Spleen (tissue), 11 donors: Measurements from ENCODE around the gene SPEF2. TPM values are rescaled to one million over a fixed set of nuclear protein-coding genes. Genes with fewer than 3 reads are reported as not detected.

ENCODE experiments used
- DNase-seq: peaks from one replicate; pipeline ENCODE4 v3.0.0-alpha.2; 2020
- H3K27ac ChIP-seq, 8 donors: fragments of 200-600 bp; sonication (generic) in 7 of 8; 1 replicate in 4 of 8; 2 replicates in 4 of 8; pipeline versions ENCODE4 v1.5.0 to v1.8.0; 2016 to 2021; ENCODE audit warnings: inconsistent platforms in 4 of 8, mild to moderate bottlenecking in 4 of 8, moderate library complexity in 1 of 8
- H3K27me3 ChIP-seq, 7 donors: fragments of 200-600 bp; sonication (generic) in 6 of 7; replicated peaks in 1 of 7; 1 replicate in 4 of 7; 2 replicates in 3 of 7; pipeline versions ENCODE4 v1.5.0 to v1.8.0; 2016 to 2021; ENCODE audit warnings: inconsistent platforms in 3 of 7, mild to moderate bottlenecking in 1 of 7
- H3K36me3 ChIP-seq, 6 donors: fragments of 200-600 bp; sonication (generic) in 5 of 6; 1 replicate in 4 of 6; 2 replicates in 2 of 6; pipeline versions ENCODE4 v1.5.0 to v1.8.0; 2016 to 2021; ENCODE audit warnings: inconsistent platforms in 2 of 6
- H3K4me1 ChIP-seq, 6 donors: fragments of 200-600 bp; sonication (generic) in 5 of 6; 1 replicate in 3 of 6; 2 replicates in 3 of 6; pipeline versions ENCODE4 v1.5.0 to v1.8.0; 2016 to 2021; ENCODE audit warnings: inconsistent platforms in 3 of 6
- H3K4me3 ChIP-seq, 8 donors: fragments of 200-600 bp; sonication (generic) in 7 of 8; 1 replicate in 4 of 8; 2 replicates in 4 of 8; pipeline versions ENCODE4 v1.5.0 to v1.8.0; 2016 to 2021; ENCODE audit warnings: inconsistent platforms in 4 of 8, mild to moderate bottlenecking in 4 of 8, moderate library complexity in 2 of 8
- H3K9me3 ChIP-seq, 8 donors: fragments of 200-600 bp; sonication (generic) in 7 of 8; 1 replicate in 4 of 8; 2 replicates in 4 of 8; pipeline versions ENCODE4 v1.5.0 to v1.8.0; 2016 to 2021; ENCODE audit warnings: inconsistent platforms in 4 of 8
- POLR2A ChIP-seq, 3 donors: fragments of 450-650 bp; IDR thresholded peaks; one replicate each; pipeline ENCODE4 v1.5.1; 2017; ENCODE audit warnings: antibody characterized with exemption in 3 of 3, mild to moderate bottlenecking in 1 of 3
- POLR2AphosphoS5 ChIP-seq, 3 donors: sonication (generic); formaldehyde crosslinking; IDR thresholded peaks; one replicate each; pipeline ENCODE4 v1.5.1; 2017; ENCODE audit warnings: antibody characterized with exemption in 3 of 3
- WGBS, 5 donors: extraction: QIAGEN DNeasy Blood & Tissue Kit in 3 of 5; methylation state at CpG; one replicate each; pipeline versions ENCODE4 v1.1.5 to v1.1.7; 2013 to 2018; 5-methylcytosine and 5-hydroxymethylcytosine counted together
- intact Hi-C: fragments of 100-400 bp; cut with DNase I; formaldehyde crosslinking; loops from one replicate; pipeline ENCODE4 v1.15.0; 2023; ENCODE audit warnings: low total_unique reads
- polyA plus RNA-seq, 3 donors: library from polyadenylated mRNA; stranded (reverse); fragments of 200-250 nt; gene quantifications; one replicate each; pipeline ENCODE4 v1.2.1, GENCODE V29; 2013
- total RNA-seq, 7 donors: library from RNA; depleted of rRNA in 3 of 7; stranded (reverse); fragments of >200 nt in 3 of 7; fragmentation: NEBNext Ultra II Directional in 4 of 7; extraction: Animal tissue kit (Norgen Biotek cat#: 25700) in 4 of 7; gene quantifications; one replicate each; pipeline versions ENCODE4 v1.1.0 to v1.2.1, GENCODE V29; 2016 to 2021
- TF ChIP-seq, protein P1 (sequence below), 11 experiments: fragments of 200-600 bp in 7 of 11; fragments of 450-650 bp in 4 of 11; sonication (generic) in 4 of 11; IDR thresholded peaks in 8 of 11; conservative IDR thresholded peaks in 3 of 11; 1 replicate in 7 of 11; 2 replicates in 4 of 11; pipeline versions ENCODE4 v1.4.0 to v1.8.0; 2016 to 2021; ENCODE audit warnings: antibody characterized with exemption in 11 of 11, inconsistent platforms in 4 of 11, mild to moderate bottlenecking in 1 of 11
- donor health status: healthy with polysubstance abuse.
- donor health status: DM: no; HTN: no; CAD: no; lungs with moderate emphysema.
- donor health status: DM: no; HTN: no; CAD: no.
- donor health status: Bipolar disorder and iron deficiency.
- donor health status: healthy.
- donor health status: DM: no; HTN: no; CAD: no.
- donor health status: DM: yes; HTN: yes; CAD: no.

The SPEF2 gene
- total and polyA plus RNA-seq, 10 donors: 1.7 to 22.6 (median 8.5) TPM

DNA sequence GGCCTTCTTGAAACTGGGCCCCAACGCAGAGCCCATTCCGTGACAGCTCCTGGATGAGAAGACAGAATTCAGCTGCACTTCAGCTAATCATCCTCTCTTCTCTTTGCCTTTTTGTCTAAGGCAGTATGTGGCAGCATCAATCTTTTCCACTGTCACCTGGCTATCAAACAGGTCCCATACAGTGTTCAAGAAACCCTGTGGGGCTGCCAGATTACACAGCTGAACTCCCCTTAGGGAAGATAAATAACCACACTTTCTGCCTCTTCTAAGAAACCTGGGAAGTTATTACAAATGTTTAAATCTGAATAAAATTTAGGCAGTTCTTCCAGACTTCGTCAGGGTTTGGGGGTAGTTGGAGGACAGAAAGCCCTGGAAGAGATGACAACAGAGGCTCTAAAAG, 61.0 kb downstream of the SPEF2 start:
- H3K36me3 ChIP-seq: no peaks in the 10 kb centered on the region
- no peaks in the 10 kb centered on the region for H3K9me3 ChIP-seq
- intact Hi-C loops: no loop called here
- TF ChIP-seq POLR2AphosphoS5 (IDR thresholded peaks at IDR 0.05): no peak
- no peak for DNase-seq
- H3K27ac ChIP-seq: no peak overlapping the region
- no peaks in the 10 kb centered on the region for H3K27me3 ChIP-seq
- H3K4me3 ChIP-seq: no peak overlapping the region
- peaks cover 0 to 2% (median 0%) of the 10 kb centered on the region in 6 donors for H3K4me1 ChIP-seq
- 73 to 84% (median 81%) methylated on average over 3 of the region's 3 CpGs for WGBS, 5 donors

DNA sequence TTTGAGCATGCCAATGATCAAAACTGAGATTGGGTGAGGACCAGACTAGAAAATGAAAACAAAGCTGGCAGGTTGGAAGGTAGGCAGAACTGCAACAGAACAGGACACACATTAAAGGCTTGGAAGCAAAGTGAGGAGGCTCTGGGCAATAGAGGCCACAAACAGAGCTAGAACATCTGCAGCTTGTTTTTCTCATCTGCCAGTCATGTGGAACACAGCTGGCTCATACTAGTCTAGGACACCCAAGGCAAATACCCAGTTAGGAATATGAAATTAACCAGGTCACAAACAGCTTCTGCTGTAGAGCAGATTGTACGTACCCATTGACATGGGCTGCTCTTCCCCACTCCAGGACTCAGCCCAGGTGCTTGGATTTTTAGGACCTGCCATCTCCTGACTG, 61.7 kb downstream of the SPEF2 start:
- Histone ChIP-seq H3K27ac (no peak overlapping the region), H3K9me3 (no peaks in the 10 kb centered on the region), H3K36me3 (no peaks in the 10 kb centered on the region), H3K27me3 (no peaks in the 10 kb centered on the region), H3K4me3 (no peak overlapping the region), H3K4me1 (no peaks in the 10 kb centered on the region)
- intact Hi-C loops: no loop called here
- DNase-seq: no peak
- TF ChIP-seq, protein P1, sequence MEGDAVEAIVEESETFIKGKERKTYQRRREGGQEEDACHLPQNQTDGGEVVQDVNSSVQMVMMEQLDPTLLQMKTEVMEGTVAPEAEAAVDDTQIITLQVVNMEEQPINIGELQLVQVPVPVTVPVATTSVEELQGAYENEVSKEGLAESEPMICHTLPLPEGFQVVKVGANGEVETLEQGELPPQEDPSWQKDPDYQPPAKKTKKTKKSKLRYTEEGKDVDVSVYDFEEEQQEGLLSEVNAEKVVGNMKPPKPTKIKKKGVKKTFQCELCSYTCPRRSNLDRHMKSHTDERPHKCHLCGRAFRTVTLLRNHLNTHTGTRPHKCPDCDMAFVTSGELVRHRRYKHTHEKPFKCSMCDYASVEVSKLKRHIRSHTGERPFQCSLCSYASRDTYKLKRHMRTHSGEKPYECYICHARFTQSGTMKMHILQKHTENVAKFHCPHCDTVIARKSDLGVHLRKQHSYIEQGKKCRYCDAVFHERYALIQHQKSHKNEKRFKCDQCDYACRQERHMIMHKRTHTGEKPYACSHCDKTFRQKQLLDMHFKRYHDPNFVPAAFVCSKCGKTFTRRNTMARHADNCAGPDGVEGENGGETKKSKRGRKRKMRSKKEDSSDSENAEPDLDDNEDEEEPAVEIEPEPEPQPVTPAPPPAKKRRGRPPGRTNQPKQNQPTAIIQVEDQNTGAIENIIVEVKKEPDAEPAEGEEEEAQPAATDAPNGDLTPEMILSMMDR (IDR thresholded peaks at IDR 0.05 in 8 of 11, conservative IDR thresholded peaks at IDR 0.05 in 3 of 11): no peak
- no peak for TF ChIP-seq POLR2A (IDR thresholded peaks at IDR 0.05)
- TF ChIP-seq POLR2AphosphoS5 (IDR thresholded peaks at IDR 0.05): no peak
- WGBS, 5 donors: 62 to 81% (median 78%) methylated on average over 1 of the region's 1 CpG

DNA sequence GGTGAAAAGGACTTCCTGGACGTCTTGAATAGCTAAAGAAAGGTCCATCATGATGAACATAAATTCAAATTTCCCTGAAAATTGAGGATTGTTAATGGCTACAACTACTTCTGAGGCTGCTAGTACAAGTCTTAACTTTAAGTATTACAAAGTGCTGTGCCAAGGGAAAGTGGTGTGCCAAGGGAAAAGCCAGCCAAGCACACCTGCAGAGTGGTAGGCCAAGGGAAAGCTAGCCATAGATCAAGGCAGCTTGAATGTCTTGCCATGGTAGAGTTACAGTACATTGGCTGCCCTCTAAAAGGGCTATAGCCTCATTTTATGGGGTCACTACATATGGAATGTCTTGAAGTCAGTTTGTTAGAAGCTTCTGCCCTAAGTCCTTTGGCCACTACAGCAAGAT, 64.2 kb downstream of the SPEF2 start:
- Histone ChIP-seq H3K4me1 (no peaks in the 10 kb centered on the region), H3K27me3 (no peaks in the 10 kb centered on the region), H3K27ac (no peak overlapping the region), H3K9me3 (no peaks in the 10 kb centered on the region), H3K36me3 (no peaks in the 10 kb centered on the region), H3K4me3 (no peak overlapping the region)
- intact Hi-C loops: no loop called here
- no peak for TF ChIP-seq POLR2AphosphoS5 (IDR thresholded peaks at IDR 0.05)
- TF ChIP-seq POLR2A (IDR thresholded peaks at IDR 0.05): no peak
- TF ChIP-seq, protein P1 (IDR thresholded peaks at IDR 0.05 in 8 of 11, conservative IDR thresholded peaks at IDR 0.05 in 3 of 11): no peak
- 56 to 77% (median 61%) methylated on average over 1 of the region's 1 CpG for WGBS, 5 donors
- DNase-seq: no peak

DNA sequence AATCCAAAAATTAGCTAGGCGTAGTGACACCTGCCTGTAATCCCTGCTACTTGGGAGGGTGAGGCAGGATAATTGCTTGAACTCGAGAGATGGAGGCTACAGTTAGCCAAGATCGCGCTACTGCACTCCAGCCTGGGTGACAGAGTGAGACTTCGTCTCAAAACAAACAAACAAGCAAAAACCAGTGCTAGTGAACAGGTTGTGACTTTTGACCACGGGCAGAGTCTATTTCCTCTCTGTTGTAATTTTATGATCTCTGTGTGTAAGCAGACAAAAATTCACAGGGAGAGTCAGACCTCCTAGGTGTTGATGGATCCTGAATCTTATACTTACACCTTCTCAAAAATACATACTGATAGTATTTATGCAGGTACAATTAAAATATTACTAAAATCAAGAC, 65.8 kb downstream of the SPEF2 start:
- Histone ChIP-seq H3K4me1 (no peaks in the 10 kb centered on the region), H3K36me3 (no peaks in the 10 kb centered on the region), H3K9me3 (no peaks in the 10 kb centered on the region), H3K27me3 (no peaks in the 10 kb centered on the region), H3K27ac (no peak overlapping the region), H3K4me3 (no peak overlapping the region)
- DNase-seq: no peak
- intact Hi-C loops: no loop called here
- WGBS, 5 donors: 81 to 93% (median 84%) methylated on average over 6 of the region's 6 CpGs
- TF ChIP-seq POLR2AphosphoS5 (IDR thresholded peaks at IDR 0.05): no peak
- TF ChIP-seq POLR2A (IDR thresholded peaks at IDR 0.05): no peak
- TF ChIP-seq, protein P1 (IDR thresholded peaks at IDR 0.05 in 8 of 11, conservative IDR thresholded peaks at IDR 0.05 in 3 of 11): no peak

DNA sequence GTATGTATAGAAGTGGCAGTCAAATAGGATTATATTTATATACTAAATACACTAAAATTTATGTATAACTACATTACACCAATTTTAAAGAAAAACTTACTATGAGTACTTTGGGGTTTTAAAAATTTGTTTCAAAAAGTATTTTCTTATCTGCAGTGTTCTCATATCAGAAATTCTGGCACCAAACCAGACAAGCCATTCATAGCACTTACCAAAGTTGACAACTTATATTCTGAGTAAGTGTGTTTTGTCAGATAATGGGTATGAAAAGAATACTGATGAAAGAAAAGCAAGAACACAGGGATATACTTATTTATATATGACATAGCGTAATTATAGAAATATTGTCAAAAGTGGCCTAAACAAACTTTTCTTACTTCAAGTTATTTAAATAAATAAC, 67.5 kb downstream of the SPEF2 start:
- TF ChIP-seq, protein P1 (IDR thresholded peaks at IDR 0.05 in 8 of 11, conservative IDR thresholded peaks at IDR 0.05 in 3 of 11): no peak
- TF ChIP-seq POLR2A (IDR thresholded peaks at IDR 0.05) (no peak), POLR2AphosphoS5 (IDR thresholded peaks at IDR 0.05) (no peak)
- no peaks in the 10 kb centered on the region for H3K9me3 ChIP-seq
- no peak for DNase-seq

More for the DNA sequence above, 67.5 kb downstream of the SPEF2 start:
- Histone ChIP-seq H3K4me3 (no peak overlapping the region), H3K27ac (no peak overlapping the region), H3K36me3 (no peaks in the 10 kb centered on the region), H3K4me1 (no peaks in the 10 kb centered on the region), H3K27me3 (no peaks in the 10 kb centered on the region)
- WGBS, 5 donors: 91 to 96% (median 93%) methylated on average over 1 of the region's 1 CpG
- intact Hi-C loops: no loop called here
